AG09319 (cell line): ENCODE data around the gene LIN9.

Source experiments
- DNase-seq: peaks from one replicate; pipeline ENCODE4 v3.0.0-alpha.2; 2010; ENCODE audit warnings: low read depth; ENCODE audit errors: extremely low read depth
- TF ChIP-seq, protein P1 (sequence below): IDR thresholded peaks from 2 replicates; pipeline ENCODE4 v1.5.1; 2011; ENCODE audit warnings: low read depth, mild to moderate bottlenecking, inconsistent platforms, low read length, moderate library complexity

The LIN9 gene

DNA sequence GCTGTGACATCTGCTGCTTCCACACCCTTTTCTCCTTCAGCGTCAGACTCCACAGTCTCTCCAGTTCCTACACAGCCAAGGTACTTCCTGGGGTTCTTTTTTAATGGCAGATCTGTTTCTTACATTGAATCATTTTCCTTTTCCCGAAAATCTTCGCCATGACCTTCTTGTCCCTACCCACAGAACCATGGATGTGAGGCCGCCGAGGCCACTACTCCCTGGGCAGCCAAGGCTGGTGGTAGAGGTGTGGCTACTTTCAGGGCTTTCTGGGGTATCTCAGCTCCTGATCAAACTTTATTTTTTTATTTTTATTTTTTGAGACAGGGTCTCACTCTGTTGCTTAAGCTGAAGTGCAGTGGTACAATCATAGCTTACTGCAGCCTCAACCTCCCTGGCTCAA is 9.5 kb upstream of the LIN9 start:
- no peak for DNase-seq
- TF ChIP-seq, protein P1, sequence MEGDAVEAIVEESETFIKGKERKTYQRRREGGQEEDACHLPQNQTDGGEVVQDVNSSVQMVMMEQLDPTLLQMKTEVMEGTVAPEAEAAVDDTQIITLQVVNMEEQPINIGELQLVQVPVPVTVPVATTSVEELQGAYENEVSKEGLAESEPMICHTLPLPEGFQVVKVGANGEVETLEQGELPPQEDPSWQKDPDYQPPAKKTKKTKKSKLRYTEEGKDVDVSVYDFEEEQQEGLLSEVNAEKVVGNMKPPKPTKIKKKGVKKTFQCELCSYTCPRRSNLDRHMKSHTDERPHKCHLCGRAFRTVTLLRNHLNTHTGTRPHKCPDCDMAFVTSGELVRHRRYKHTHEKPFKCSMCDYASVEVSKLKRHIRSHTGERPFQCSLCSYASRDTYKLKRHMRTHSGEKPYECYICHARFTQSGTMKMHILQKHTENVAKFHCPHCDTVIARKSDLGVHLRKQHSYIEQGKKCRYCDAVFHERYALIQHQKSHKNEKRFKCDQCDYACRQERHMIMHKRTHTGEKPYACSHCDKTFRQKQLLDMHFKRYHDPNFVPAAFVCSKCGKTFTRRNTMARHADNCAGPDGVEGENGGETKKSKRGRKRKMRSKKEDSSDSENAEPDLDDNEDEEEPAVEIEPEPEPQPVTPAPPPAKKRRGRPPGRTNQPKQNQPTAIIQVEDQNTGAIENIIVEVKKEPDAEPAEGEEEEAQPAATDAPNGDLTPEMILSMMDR: no peak

- TF ChIP-seq, protein P1: no peak
- no peak for DNase-seq
These were observed 5.1 kb upstream of the LIN9 start for GRCh38 chr1:226314055-226314454.

DNA sequence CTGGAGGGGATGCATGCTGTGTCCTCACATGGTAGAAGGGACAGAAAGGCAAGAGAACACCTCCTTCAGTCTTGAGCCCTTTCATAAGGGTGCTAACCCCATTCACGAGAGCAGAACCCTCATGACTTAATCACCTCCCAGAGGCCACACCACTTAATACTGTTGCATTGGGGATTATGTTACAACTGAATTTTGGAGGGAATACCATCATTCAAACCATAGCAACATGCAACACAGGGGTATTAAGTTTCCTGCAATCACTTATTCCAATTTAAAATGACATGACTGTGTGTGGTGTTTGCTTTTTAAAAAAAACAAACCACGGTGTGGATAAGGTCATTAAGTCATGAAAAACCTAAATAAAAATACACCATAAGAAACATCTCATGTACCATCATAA is 3.1 kb upstream of the LIN9 start:
- TF ChIP-seq, protein P1: no peak
- no peak for DNase-seq

- TF ChIP-seq, protein P1: no peak
- no peak for DNase-seq
These were observed 2.4 kb upstream of the LIN9 start for GRCh38 chr1:226311376-226311775.

GRCh38 chr1:226310637-226311195 is 1.8 kb upstream of the LIN9 start:
- TF ChIP-seq, protein P1: no peak
- DNase-seq: no peak

- TF ChIP-seq, protein P1: no peak
- no peak for DNase-seq
These were observed 1.2 kb upstream of the LIN9 start for GRCh38 chr1:226310245-226310540.

DNA sequence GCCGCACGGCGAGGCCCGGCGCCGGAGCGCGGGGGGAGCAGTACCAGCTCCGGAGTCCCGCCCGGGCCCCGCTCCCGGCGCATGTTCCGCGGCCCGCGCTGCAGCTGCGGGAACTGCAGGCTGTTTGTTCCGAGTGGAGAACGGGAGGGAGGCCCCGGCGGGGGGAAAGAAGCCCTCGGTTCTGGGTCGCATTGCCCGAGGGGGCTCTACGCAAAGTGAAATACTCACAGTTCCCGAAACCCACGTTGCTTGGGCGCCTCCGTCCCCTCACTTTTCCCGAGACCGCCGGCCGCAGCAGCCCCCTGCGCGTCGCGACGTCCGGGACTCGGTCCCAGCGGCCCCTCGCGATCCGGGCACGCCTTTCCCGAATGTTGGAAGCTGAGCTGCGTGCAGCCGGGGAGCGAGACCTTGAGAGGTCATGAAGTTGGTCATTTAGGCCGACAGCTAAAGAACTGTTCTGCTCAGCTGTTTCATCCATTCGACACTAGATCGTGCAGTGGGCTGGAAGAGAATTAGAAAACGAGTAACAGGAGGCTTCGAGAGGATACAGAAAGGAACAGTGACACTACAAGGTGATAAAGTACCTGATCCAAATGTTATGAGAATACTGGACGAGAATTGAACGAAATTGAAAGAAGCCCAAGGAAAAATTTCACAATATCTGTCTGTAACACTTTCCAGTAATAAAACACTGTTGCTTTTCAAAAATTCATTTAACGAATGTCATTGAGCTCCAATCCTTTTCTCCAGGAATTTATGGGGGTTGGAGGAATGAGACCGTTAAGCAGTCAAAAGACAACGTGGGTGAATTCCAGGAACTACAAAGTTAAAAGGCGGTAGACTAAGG is 657 bp upstream of the LIN9 start:
- TF ChIP-seq, protein P1: no peak
- no peak for DNase-seq
